Natural killer cell (primary cell): ENCODE data around the gene ADGRD1. TPM values are rescaled to one million over a fixed set of nuclear protein-coding genes. Genes with fewer than 3 reads are reported as not detected.

ENCODE experiments used
- ATAC-seq, 3 donors: fragments of 150-1000 bp in 2 of 3; fragments of 200-7000 bp in 1 of 3; cut with Tn5 transposase; 1 replicate in 1 of 3; 2 replicates in 2 of 3; pipeline ENCODE4 v1.10.0; 2021; ENCODE audit warnings: mild to moderate bottlenecking in 2 of 3, moderate library complexity in 2 of 3
- DNase-seq, 2 donors: peaks; one replicate each; pipeline versions ENCODE4 v3.0.0 to v3.0.0-alpha.2; 2013 to 2021; ENCODE audit warnings: mixed read lengths in 1 of 2
- H3K27ac ChIP-seq: one replicate; pipeline ENCODE4 v1.5.1; 2013; ENCODE audit warnings: mild to moderate bottlenecking, low read length
- H3K27me3 ChIP-seq: one replicate; pipeline ENCODE4 v1.6.1; 2013; ENCODE audit warnings: low read length; ENCODE audit not compliant: control insufficient read depth, insufficient read depth
- H3K36me3 ChIP-seq: one replicate; pipeline ENCODE4 v1.6.1; 2013; ENCODE audit warnings: low read length; ENCODE audit not compliant: control insufficient read depth, insufficient read depth
- H3K4me1 ChIP-seq: one replicate; pipeline ENCODE4 v1.6.1; 2013; ENCODE audit warnings: low read length; ENCODE audit not compliant: control insufficient read depth, insufficient read depth
- H3K4me3 ChIP-seq: one replicate; pipeline ENCODE4 v1.5.1; 2013; ENCODE audit warnings: low read length
- H3K9me3 ChIP-seq: one replicate; pipeline ENCODE4 v1.6.1; 2013; ENCODE audit warnings: low read length; ENCODE audit not compliant: control insufficient read depth, insufficient read depth
- H3K27ac Mint-ChIP-seq, 2 donors: one replicate each; pipeline ENCODE4 v1.8.0; 2022; ENCODE audit warnings: mild to moderate bottlenecking in 2 of 2, mixed read lengths in 2 of 2, moderate library complexity in 1 of 2
- H3K27me3 Mint-ChIP-seq, 2 donors: one replicate each; pipeline ENCODE4 v1.8.0; 2022; ENCODE audit warnings: low read depth in 2 of 2, mixed read lengths in 2 of 2
- H3K36me3 Mint-ChIP-seq: one replicate; pipeline ENCODE4 v1.8.0; 2022; ENCODE audit warnings: mixed read lengths
- H3K4me1 Mint-ChIP-seq, 2 donors: one replicate each; pipeline ENCODE4 v1.8.0; 2022; ENCODE audit warnings: mixed read lengths in 2 of 2
- H3K4me3 Mint-ChIP-seq: one replicate; pipeline ENCODE4 v1.8.0; 2022; ENCODE audit warnings: mild to moderate bottlenecking, moderate library complexity, mixed read lengths
- H3K9me3 Mint-ChIP-seq, 2 donors: one replicate each; pipeline ENCODE4 v1.8.0; 2022; ENCODE audit warnings: mixed read lengths in 2 of 2
- CTCF ChIP-seq: fragments of 200-600 bp; IDR thresholded peaks from one replicate; pipeline ENCODE4 v1.8.0; 2022; ENCODE audit warnings: antibody characterized with exemption
- WGBS: methylation state at CpG from one replicate; pipeline ENCODE4 v1.1.7; 2013; ENCODE audit warnings: missing lambda C conversion rate; ENCODE audit not compliant: insufficient coverage; 5-methylcytosine and 5-hydroxymethylcytosine counted together
- intact Hi-C: fragments of 100-400 bp; cut with micrococcal nuclease; formaldehyde crosslinking; loops from one replicate; pipeline ENCODE4 v1.14.2; 2022
- total RNA-seq, 4 donors: library from RNA; stranded (reverse); fragments of 120-200 nt in 1 of 4; gene quantifications; one replicate each; pipeline versions ENCODE4 v1.2.3 to v1.2.4, GENCODE V29; 2013 to 2022

ADGRD1 gene
- total RNA-seq, 3 donors from 2014 or later (not counting 1 experiment from before 2014, with no cell fraction given), result 0.50 to 3.9 (median 1.4) TPM

- no peaks in the 10 kb centered on the region for H3K9me3 Mint-ChIP-seq
- no peak for TF ChIP-seq CTCF
- H3K27me3 Mint-ChIP-seq, result no peaks in the 10 kb centered on the region
- 72% methylated on average over 16 of the region's 18 CpGs for WGBS
- H3K27ac Mint-ChIP-seq, result no peak overlapping the region
- H3K4me1 ChIP-seq, result no peaks in the 10 kb centered on the region
- H3K9me3 ChIP-seq, result peaks cover 6% of the 10 kb centered on the region
- no peak overlapping the region for H3K4me3 ChIP-seq
- no peaks in the 10 kb centered on the region for H3K36me3 Mint-ChIP-seq
- no peaks in the 10 kb centered on the region for H3K27me3 ChIP-seq
- intact Hi-C loops, result no loop called here
- H3K27ac ChIP-seq, result no peak overlapping the region
- no peak for DNase-seq
- no peaks in the 10 kb centered on the region for H3K36me3 ChIP-seq
- H3K4me3 Mint-ChIP-seq, result no peak overlapping the region
- ATAC-seq, result no peak
- no peaks in the 10 kb centered on the region for H3K4me1 Mint-ChIP-seq
Observed at GRCh38 chr12:131074221-131075083, 120.7 kb downstream of the ADGRD1 start.

GRCh38 chr12:131075194-131075593 lies 121.5 kb downstream of the ADGRD1 start:
- Histone ChIP-seq H3K4me1 (no peaks in the 10 kb centered on the region), H3K36me3 (no peaks in the 10 kb centered on the region), H3K27ac (no peak overlapping the region), H3K4me3 (no peak overlapping the region), H3K27me3 (no peaks in the 10 kb centered on the region), H3K9me3 (peaks cover 6% of the 10 kb centered on the region)
- intact Hi-C loops, result no loop called here
- H3K36me3 Mint-ChIP-seq, result no peaks in the 10 kb centered on the region
- no peak for TF ChIP-seq CTCF
- no peak overlapping the region for H3K4me3 Mint-ChIP-seq
- DNase-seq (no peak), ATAC-seq (no peak)
- H3K4me1 Mint-ChIP-seq, result no peaks in the 10 kb centered on the region
- H3K27ac Mint-ChIP-seq, result no peak overlapping the region
- H3K9me3 Mint-ChIP-seq, result no peaks in the 10 kb centered on the region
- 93% methylated on average over 6 of the region's 6 CpGs for WGBS
- H3K27me3 Mint-ChIP-seq, result no peaks in the 10 kb centered on the region

GRCh38 chr12:131075611-131076010 lies 121.9 kb downstream of the ADGRD1 start:
- DNase-seq (no peak), ATAC-seq (no peak)
- no peak overlapping the region for H3K4me3 ChIP-seq
- no peaks in the 10 kb centered on the region for H3K4me1 ChIP-seq
- no peak overlapping the region for H3K4me3 Mint-ChIP-seq
- no peaks in the 10 kb centered on the region for H3K27me3 Mint-ChIP-seq
- intact Hi-C loops, result no loop called here
- H3K27me3 ChIP-seq, result no peaks in the 10 kb centered on the region
- WGBS, result 71% methylated on average over 8 of the region's 8 CpGs
- no peaks in the 10 kb centered on the region for H3K4me1 Mint-ChIP-seq
- H3K9me3 ChIP-seq, result peaks cover 6% of the 10 kb centered on the region
- H3K36me3 Mint-ChIP-seq, result no peaks in the 10 kb centered on the region
- no peak overlapping the region for H3K27ac ChIP-seq
- H3K27ac Mint-ChIP-seq, result no peak overlapping the region
- no peak for TF ChIP-seq CTCF
- H3K36me3 ChIP-seq, result no peaks in the 10 kb centered on the region
- no peaks in the 10 kb centered on the region for H3K9me3 Mint-ChIP-seq

GRCh38 chr12:131076296-131076695 lies 122.6 kb downstream of the ADGRD1 start:
- no peak for ATAC-seq
- no peak overlapping the region for H3K27ac ChIP-seq
- H3K9me3 ChIP-seq, result no peaks in the 10 kb centered on the region
- no peak overlapping the region for H3K4me3 Mint-ChIP-seq
- no peak for DNase-seq
- no peaks in the 10 kb centered on the region for H3K9me3 Mint-ChIP-seq
- H3K36me3 Mint-ChIP-seq, result no peaks in the 10 kb centered on the region
- no peak for TF ChIP-seq CTCF
- H3K27ac Mint-ChIP-seq, result no peak overlapping the region
- no peak overlapping the region for H3K4me3 ChIP-seq
- no peaks in the 10 kb centered on the region for H3K27me3 Mint-ChIP-seq
- H3K36me3 ChIP-seq, result no peaks in the 10 kb centered on the region
- no peaks in the 10 kb centered on the region for H3K27me3 ChIP-seq
- H3K4me1 Mint-ChIP-seq, result no peaks in the 10 kb centered on the region
- no peaks in the 10 kb centered on the region for H3K4me1 ChIP-seq
- intact Hi-C loops, result no loop called here
- 83% methylated on average over 3 of the region's 3 CpGs for WGBS
